Mesodermal cell (in vitro differentiated cells): ENCODE measurements around the gene SLC48A1.
A peak's percentile ranks its signal among the peaks of the same experiment; 100 is the strongest.

Source experiments
- H3K27ac ChIP-seq: 2 replicates; pipeline ENCODE4 v1.7.0; 2013; ENCODE audit warnings: mild to moderate bottlenecking, low read depth, low read length, moderate library complexity; ENCODE audit not compliant: severe bottlenecking
- H3K36me3 ChIP-seq: 2 replicates; pipeline ENCODE4 v1.7.1; 2013; ENCODE audit warnings: mild to moderate bottlenecking, low read length, moderate library complexity; ENCODE audit not compliant: control insufficient read depth, insufficient read depth
- H3K4me1 ChIP-seq: one replicate; pipeline ENCODE4 v1.7.1; 2013; ENCODE audit warnings: mild to moderate bottlenecking, low read length; ENCODE audit not compliant: insufficient read depth, control insufficient read depth, poor library complexity, severe bottlenecking
- H3K4me3 ChIP-seq: 2 replicates; pipeline ENCODE4 v1.7.0; 2013; ENCODE audit warnings: low read length, control low read depth, mild to moderate bottlenecking; ENCODE audit not compliant: insufficient read depth, poor library complexity, severe bottlenecking; ENCODE audit errors: extremely low read depth
- H3K9me3 ChIP-seq: 2 replicates; pipeline ENCODE4 v1.7.1; 2013; ENCODE audit warnings: mild to moderate bottlenecking, low read length, moderate library complexity; ENCODE audit not compliant: control insufficient read depth
- WGBS, 2 experiments: methylation state at CpG; one replicate each; pipeline ENCODE4 v1.1.5; 2013; ENCODE audit warnings: missing lambda C conversion rate in 2 of 2; ENCODE audit not compliant: insufficient coverage in 2 of 2; 5-methylcytosine and 5-hydroxymethylcytosine counted together

The SLC48A1 gene

DNA sequence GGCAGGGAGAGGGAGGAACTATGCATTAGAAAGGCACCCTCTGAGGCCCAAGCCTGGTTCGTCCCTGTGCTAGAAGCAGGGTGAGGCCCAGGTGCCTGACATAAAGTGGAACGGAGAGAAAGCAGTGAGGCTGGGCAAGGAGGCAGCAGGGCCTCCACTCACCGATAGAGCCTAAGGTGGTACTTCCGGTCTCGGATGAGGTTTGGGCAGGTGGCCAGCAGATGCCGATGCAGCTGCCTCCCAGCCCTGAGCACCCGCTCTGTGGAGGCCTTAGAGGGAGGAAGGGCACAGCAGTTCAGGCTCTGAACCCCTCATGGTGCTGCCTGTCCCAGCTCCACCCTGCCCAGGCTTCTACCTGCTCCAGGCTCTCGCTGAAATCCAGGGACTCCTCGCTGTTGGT is 21.5 kb upstream of the SLC48A1 start:
- H3K4me3 ChIP-seq: no peak overlapping the region

DNA sequence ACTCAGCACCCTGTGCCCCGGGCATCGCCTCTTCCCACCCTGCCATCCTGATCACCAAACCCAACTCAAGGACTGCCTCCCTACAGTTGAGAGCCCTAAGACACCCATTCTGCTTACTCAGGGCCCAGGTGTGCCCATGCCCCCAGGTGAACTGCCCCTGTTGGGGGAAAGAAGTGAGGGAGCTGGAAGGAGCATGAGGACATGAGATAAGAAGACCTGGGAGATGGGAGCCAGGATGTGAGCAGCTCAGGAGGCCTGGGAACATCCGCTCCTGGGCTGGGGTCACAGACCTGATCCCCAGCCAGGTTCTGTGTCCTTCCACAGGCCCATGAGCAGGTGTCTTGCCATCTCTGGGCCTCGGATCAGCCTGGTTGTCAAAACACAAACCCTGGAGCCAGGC is 20.9 kb upstream of the SLC48A1 start:
- H3K36me3 ChIP-seq: peaks cover 4% of the 10 kb centered on the region
- H3K9me3 ChIP-seq: no peaks in the 10 kb centered on the region
- H3K4me3 ChIP-seq: no peak overlapping the region
- H3K27ac ChIP-seq: no peak overlapping the region
- 93 to 100% methylated on average over 4 of the region's 4 CpGs for WGBS, 2 experiments
- peaks cover 21% of the 10 kb centered on the region for H3K4me1 ChIP-seq

More for the DNA sequence above, 21.5 kb upstream of the SLC48A1 start:
- 87 to 96% methylated on average over 6 to 7 of the region's 9 CpGs for WGBS, 2 experiments
- H3K27ac ChIP-seq: no peak overlapping the region
- peaks cover 4% of the 10 kb centered on the region for H3K36me3 ChIP-seq
- H3K9me3 ChIP-seq: no peaks in the 10 kb centered on the region
- H3K4me1 ChIP-seq: peaks cover 21% of the 10 kb centered on the region

DNA sequence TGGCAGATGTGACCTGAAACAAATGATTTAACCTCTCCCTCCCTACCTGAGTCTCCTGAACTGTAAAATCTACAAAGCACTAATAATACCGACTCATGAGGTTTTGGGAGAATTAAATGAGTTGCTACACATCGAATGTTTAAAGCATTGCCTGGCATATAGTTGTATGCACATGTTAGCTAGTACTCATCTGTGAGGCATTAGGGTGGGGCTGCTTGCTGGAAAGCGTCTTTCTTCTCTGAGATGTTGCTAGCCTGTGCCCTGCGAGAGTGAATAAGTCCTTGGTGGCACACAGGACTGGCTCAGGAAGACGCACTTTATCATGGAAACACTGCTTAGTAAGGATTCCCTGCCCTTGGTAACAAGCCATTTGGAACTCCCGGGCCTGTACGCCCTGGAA is 20.5 kb upstream of the SLC48A1 start:
- Histone ChIP-seq H3K36me3 (peaks cover 4% of the 10 kb centered on the region), H3K4me3 (no peak overlapping the region), H3K27ac (no peak overlapping the region), H3K9me3 (no peaks in the 10 kb centered on the region), H3K4me1 (peaks cover 21% of the 10 kb centered on the region)
- 94 to 96% methylated on average over 7 of the region's 7 CpGs for WGBS, 2 experiments

DNA sequence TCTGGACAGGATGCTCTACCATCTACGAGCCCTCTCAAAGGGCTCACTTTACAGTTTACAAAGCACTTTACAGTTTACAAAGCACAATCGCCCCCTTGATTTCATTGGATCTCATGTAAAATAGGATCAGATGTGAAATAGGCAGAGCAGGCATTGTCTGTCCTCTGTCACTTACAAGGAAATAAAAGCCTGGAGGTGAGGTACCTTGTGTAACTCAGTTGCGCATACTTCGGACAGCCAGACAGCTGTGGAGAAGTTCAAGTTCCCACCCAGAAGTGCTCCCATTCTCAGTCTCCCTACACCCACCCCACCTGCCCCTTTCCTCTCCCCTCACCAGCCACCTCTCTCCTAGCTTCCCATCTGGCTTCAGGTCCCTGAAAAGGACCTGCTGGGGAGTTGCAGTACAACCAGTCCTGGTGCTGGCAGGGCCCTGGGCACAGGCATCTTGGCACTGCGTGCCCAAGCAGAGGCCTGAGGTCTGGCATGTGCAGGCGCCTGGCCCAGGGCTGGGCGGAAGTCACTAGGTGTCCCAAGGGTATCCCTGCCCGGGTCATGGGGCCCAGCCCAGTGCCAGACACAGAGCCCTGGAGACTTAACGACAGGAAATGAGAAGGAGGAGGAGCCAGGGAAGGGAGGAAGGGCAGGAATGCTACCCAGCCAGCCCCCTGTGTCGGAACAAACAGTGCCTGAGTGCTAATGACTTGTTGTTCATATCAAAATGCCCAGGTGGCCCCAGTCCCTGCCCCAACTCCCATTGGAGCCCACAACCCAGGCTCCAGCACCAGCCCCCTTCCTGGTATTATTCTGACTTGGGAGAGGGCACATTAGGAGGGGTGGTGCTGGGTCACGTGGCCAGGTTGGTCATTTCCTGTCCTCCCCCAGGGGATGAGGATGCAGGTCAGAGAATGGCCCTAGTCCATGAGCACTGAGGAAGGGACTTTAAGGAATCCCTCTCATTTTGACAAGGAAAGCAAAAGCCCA is 19.7 kb upstream of the SLC48A1 start:
- Histone ChIP-seq H3K27ac (peak overlapping the region; percentile 19), H3K9me3 (no peaks in the 10 kb centered on the region), H3K4me3 (no peak overlapping the region), H3K4me1 (peaks cover 21% of the 10 kb centered on the region), H3K36me3 (peaks cover 4% of the 10 kb centered on the region)
- 66 to 79% methylated on average over 6 to 10 of the region's 11 CpGs for WGBS, 2 experiments

DNA sequence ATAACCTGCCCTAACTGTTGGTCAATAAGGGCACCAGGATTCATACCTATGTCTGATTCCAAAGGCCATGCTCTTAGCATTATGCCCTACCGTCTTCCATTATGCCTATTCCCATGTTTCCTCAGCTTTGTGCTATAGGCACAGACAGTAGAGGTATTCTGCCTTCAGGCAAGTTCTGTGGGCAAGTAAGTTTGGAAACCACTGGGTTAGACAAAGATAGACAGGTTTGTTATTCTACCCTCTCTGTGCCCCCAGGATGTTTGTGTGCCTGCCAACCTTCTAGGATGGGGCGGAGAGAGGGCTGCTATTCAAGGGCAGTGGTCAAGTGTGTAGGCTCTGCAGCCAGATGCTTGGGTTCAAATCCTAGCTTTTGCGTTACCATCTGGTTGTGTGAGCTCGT is 18.9 kb upstream of the SLC48A1 start:
- 94 to 95% methylated on average over 3 to 4 of the region's 4 CpGs for WGBS, 2 experiments
- no peaks in the 10 kb centered on the region for H3K9me3 ChIP-seq
- peaks cover 26% of the 10 kb centered on the region for H3K4me1 ChIP-seq
- no peak overlapping the region for H3K4me3 ChIP-seq
- H3K27ac ChIP-seq: no peak overlapping the region
- peaks cover 4% of the 10 kb centered on the region for H3K36me3 ChIP-seq

DNA sequence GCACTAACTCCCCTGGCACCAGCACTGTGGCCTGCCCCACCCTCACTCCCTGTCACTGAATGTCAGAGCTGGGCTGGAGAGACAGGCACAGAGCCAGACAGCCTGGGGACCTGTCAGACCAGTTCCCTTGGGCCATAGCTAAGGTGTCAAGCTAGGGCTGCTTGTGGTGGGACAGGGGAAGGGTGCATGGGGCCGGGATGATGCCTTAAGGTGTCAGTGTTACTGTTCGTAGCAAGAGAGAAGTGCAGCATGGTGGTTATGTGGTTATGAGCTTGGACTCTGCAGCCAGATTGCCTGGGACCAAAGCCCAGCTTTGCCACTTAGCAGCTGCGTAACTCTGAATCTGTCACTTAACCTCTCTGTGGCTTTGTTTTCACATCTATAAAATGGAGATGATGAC is 18.2 kb upstream of the SLC48A1 start:
- Histone ChIP-seq H3K9me3 (no peaks in the 10 kb centered on the region), H3K27ac (no peak overlapping the region), H3K36me3 (peaks cover under 1% of the 10 kb centered on the region), H3K4me1 (peaks cover 26% of the 10 kb centered on the region), H3K4me3 (no peak overlapping the region)
- 91% methylated on average over 3 of the region's 3 CpGs; no CpG with 5 or more reads in 1 of the 2 experiments for WGBS, 2 experiments

DNA sequence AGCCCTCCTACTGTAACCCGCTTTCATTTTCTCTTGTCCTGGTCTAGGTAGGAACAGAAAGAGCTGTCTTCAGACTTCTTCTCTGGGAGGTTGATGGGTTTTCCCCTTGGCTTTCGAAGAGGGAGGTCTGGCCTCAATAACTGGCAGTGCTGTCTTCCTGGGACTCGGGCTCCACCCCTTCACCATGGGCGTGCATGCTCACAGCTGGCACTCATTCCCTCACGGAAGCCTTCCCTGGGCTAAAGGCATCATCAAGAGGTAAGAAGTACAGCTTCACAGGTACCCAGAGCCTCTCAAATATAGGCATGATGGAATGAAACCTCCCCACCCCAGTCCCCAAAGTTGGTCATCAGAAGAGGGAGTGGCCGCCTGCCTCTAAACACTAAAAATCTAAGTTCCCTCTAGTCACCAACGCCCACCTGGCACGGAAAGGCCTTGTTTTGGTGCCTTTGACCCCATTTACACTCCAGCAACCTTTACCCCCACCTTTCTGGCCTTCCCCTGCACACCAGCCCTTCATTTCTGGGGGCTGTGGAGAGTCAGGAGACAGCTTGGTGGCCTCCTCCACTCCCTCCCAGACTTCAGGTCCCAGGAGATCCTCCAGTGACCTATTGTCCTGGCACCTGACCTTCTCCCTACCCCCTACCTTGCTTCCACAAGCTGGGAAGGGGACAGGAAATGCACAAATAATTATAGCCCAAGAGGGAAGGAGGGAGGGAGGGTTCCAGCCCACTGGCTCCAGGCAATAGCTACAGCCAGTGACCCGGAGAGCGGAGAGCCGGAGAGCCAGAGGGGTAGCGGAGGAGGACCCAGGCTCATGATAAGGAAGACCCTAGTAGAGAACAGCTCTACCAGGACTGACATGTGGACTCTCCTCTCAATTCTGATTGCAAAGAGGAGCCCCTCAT is 17.1 kb upstream of the SLC48A1 start:
- 94 to 96% methylated on average over 8 to 10 of the region's 12 CpGs for WGBS, 2 experiments
- Histone ChIP-seq H3K36me3 (no peaks in the 10 kb centered on the region), H3K27ac (no peak overlapping the region), H3K4me3 (no peak overlapping the region), H3K9me3 (no peaks in the 10 kb centered on the region), H3K4me1 (peaks cover 26% of the 10 kb centered on the region)

DNA sequence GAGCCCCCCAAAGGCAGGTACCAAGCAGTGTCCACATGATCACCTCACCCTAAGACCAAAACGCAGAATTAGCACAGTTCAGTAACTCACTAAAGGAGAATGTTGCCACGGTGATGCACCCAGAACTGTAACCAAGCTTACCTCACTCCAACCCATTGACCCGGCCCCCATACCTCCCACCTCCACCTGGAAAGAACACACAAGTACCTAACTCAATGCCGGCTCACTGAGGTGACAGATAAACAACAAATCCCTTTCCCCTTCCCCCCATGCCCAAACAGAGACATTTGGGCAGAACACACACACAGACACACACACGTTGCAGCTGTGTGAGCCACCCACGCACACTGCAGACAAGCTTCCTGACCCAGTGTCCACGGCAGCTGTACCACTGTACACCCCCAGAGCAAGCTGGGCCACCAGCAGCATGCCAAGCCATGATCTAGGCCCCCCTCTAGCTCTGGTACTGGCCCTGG is 15.6 kb upstream of the SLC48A1 start:
- Histone ChIP-seq H3K4me3 (no peak overlapping the region), H3K27ac (no peak overlapping the region), H3K4me1 (peaks cover 27% of the 10 kb centered on the region), H3K9me3 (no peaks in the 10 kb centered on the region), H3K36me3 (no peaks in the 10 kb centered on the region)
- WGBS, 2 experiments: 89% methylated on average over 4 to 7 of the region's 7 CpGs

DNA sequence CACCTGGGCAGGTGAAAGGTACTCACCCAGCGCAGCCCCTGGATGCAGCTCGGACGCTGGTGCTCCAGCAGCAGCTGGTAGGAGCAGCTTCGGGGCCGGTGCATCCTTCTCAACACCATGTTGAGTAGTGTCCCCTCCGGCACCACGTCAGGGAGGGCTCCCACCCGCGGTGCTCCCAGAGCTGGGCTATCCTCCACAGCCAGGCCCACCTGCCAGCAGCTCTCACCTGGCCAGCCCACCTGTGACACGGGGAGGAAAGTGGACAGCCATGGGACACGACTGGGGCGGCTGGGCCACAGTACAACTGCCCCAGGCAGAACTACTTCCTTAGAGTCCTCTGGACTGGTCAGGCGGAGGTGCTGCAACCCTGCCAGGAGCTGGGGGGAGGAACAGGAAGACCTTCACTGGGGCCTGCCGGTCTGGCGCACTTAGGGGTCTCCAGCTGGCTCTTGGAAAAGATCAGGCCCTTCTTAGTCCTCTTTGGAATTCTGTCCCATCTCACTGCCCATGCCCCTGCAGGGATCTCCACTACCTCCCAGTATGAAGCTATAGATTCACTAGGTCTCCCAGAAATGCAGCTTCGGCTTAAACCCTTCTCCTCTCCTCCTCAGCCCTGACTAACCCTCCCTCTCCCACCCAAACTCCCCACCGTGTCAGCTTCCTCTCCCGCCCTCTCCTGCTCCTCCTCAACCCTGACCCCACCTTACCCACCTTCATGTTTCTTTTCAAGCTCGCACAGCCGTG is 15.0 kb upstream of the SLC48A1 start:
- H3K27ac ChIP-seq: peak overlapping the region; percentile 56
- 55 to 65% methylated on average over 14 to 18 of the region's 20 CpGs for WGBS, 2 experiments
- H3K36me3 ChIP-seq: no peaks in the 10 kb centered on the region
- peak overlapping the region; percentile 52 for H3K4me3 ChIP-seq
- H3K4me1 ChIP-seq: peaks cover 27% of the 10 kb centered on the region
- H3K9me3 ChIP-seq: no peaks in the 10 kb centered on the region

DNA sequence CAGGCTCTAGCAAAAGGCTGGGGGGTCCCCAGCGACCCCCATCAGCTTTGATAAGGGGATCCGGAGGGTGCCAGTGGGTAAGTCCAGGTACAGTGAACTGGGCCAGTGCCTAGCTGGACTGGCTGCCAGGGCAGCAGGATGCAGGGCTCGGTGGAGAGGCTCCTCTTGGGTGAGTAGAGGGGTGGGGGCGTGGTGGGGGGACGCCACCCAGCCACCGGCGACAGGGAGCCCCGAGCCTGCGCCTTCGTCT is 14.5 kb upstream of the SLC48A1 start:
- Histone ChIP-seq H3K36me3 (no peaks in the 10 kb centered on the region), H3K9me3 (no peaks in the 10 kb centered on the region), H3K27ac (peak overlapping the region; percentile 56), H3K4me1 (peaks cover 22% of the 10 kb centered on the region), H3K4me3 (peak overlapping the region; percentile 52)
- WGBS, 2 experiments: 6 to 9% methylated on average over 9 to 10 of the region's 10 CpGs
